HL-60/S4 treated with phorbol 12-myristate 13-acetate at 8.2 ng/mL for 4 days and 3 days (cell line): ENCODE results near the gene TNKS1BP1.

Experiments used
- in situ Hi-C: fragments of 300-500 bp; cut with MboI; formaldehyde crosslinking; loops from 2 replicates; pipeline ENCODE4 v1.15.0; 2022; ENCODE audit warnings: low sequenced_read_pairs

Gene TNKS1BP1

DNA sequence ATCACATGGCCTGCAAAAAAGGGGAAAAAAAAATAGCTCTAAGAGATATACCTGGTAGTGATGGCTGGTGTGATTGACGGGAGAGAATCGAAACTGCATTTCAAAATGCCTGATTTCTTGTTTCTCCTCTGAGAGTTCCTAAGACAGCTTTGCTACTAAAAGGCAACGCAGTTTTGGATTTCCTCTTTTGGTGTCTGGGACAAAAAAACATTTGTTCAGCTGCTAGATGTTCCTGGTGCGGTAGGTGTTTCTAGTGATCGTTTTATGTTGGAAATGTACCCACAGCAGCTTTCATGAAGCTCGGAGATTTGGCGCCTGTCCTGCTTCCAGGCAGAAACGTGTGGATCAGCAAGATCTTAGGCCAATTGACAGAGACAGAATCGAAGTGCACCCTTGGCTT lies 31.5 kb upstream of the TNKS1BP1 start:
- in situ Hi-C loops = no loop called here

DNA sequence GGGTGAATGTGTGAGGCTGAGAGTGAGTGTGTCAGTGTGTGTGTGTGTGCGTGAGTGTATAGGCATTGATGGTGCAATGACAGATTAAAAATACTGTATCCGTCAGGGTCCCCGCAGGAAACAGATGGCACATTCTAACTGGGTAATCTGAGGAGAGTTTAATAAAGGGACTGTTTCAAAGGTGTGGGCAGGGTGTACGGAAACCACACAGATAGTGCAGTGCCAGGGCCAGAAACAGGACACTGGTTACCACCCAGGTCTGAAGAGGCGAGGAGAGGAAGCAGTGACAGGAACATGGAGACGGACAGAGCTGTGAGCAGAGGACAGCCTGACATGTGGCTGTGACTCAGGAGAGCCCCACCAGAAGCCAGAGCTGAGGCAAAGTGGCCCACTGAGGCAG lies 29.9 kb upstream of the TNKS1BP1 start:
- in situ Hi-C loops = no loop called here

DNA sequence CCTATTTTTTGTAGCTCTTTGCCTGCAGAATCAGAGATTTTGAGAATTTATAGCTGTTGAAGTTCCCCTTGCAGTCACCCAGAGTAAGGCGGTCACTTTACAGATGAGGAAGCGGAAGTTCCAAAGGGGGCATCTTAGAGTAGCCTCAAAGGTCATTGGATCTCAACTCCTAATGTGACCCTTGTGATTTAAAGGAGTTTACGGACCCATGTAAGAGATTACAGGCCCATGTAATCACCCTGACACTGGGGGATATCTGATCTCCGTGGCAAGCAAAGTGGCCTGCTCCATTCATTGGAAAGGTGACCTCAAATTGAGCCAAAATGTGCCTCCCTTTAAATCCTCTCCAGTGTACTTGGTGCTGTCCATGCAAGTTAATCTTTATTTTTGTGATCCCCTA lies 29.1 kb upstream of the TNKS1BP1 start:
- in situ Hi-C loops = no loop called here

DNA sequence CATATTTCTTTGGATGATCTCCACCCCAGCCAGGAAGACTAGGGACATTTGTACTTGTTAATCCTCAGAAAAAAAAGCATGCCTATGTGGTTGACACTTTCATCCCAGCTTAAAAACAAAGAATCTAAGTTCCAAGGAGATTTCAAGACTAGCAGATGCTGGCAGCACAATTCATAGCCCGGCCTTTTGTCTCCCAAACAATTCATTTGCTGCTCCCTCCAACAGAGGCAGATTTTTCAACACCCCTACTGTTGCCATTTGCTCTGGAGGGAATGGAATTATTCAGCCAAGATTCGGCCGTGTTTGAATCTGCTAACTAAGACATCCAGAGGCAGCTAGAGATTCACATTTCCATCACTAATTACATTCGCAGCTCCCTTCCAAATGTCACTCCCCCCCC lies 28.7 kb upstream of the TNKS1BP1 start:
- in situ Hi-C loops = no loop called here

DNA sequence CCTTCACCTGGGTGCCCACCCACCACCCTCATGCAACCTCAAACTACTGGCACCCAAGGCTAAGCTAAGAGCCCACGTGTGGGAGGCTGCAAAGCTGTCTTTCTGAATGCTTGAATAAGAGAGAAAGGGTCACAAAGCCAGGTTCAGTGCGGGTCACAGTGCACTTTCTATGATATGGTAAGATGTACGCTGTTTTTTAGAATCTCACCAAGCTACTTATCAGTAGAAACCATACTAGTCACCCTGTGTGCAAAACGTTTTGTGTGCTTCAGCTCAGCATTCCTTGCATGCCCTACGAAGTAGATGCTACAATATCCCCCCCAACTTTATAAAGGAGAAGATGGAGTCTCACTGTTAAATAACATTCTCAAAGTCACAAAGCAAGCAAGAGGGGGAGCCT lies 28.3 kb upstream of the TNKS1BP1 start:
- in situ Hi-C loops = no loop called here

DNA sequence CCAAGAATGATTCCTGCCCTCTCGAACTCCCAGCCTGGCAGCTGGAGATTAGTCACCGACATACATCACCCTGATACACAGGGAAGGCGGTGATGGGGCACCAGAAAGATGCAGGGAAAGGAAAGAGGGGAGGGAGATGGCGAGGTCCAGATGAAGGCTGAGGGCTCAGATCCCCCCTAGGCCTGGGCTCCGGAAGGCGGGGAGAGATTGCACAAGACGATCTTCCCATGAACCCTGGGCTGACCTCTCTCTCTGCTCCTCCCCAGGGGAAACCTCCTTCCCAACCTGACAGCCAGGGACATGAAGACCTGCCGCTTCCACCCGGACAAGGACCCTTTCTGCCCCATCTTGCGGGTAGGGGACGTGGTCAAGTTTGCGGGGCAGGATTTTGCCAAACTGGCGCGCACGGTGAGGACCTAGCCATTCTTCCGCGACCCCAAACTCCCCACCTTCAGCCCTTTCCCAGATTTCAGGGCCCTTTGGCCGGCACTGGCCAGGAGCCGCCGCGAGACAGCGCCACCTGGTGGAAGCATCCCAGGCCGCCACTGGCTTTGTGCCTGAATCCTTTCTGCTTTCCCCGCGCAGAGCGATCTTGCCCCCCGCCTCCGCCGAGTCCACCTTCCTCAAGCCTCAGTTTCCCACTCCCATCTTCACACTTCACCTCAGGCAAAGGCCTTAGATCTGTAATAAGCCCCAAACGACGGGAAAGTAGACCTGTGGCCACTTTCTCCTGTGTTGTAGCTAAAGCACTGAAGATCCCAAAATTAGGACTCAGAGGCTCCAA lies 24.9 kb upstream of the TNKS1BP1 start:
- in situ Hi-C loops = loop anchor here (10.0 to 25.0 kb wide), 2 partner anchors 188 to 295 kb away; partner anchors contain the start of genes SMTNL1, TIMM10 and YPEL4

DNA sequence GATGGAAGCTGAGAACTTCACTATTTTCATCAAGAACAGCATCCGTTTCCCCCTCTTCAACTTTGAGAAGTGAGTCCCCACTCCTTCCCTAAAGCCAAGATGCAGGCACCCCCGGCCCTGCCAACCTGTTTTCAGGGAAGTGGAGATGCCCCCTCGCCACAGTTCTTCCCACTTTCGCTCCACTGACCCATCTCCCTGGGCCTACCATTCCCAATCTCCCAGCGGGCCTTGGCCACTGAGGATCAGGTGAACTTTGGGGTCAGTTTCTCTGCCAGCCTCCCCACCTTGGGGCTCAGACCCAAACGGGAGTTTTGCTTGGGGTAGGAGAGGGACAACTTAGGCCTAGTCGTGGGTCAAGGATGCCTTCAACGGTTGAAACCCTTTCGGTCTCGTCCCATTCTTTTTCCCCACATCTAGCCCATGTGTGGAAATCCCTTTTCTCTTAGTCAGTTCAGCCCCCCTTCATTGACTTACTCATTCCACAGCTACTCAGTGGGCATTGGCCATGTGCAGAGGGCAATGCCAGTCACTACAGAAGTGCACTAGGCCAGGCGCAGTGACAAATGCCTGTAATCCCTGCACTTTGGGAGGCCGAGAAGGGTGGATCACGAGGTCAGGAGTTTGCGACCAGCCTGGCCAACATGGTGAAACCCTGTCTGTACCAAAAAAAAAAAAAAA lies 24.0 kb upstream of the TNKS1BP1 start:
- in situ Hi-C loops = loop anchor here (10.0 to 25.0 kb wide), 2 partner anchors 189 to 296 kb away; partner anchors contain the start of genes SMTNL1, TIMM10 and YPEL4

DNA sequence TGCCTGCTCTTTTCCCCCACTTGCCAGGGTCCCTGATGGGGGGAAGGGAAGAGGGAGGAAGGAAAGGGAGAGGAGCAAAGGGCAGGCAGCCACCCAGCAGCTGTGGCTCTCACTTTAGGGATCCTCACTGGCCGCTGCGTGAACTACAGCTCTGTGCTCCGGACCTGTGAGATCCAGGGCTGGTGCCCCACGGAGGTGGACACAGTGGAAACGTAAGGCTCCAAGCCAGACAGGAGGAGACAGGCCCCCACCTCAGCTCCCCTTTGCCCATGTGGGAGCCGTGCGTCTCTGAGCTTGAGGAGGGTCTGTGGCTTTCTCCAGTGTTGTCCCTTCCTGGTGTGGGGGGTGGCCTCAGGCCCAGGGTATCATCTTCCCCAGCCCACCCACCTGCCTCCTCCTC lies 23.3 kb upstream of the TNKS1BP1 start:
- in situ Hi-C loops = loop anchor here (10.0 to 25.0 kb wide), 2 partner anchors 189 to 297 kb away; partner anchors contain the start of genes SMTNL1, TIMM10 and YPEL4

DNA sequence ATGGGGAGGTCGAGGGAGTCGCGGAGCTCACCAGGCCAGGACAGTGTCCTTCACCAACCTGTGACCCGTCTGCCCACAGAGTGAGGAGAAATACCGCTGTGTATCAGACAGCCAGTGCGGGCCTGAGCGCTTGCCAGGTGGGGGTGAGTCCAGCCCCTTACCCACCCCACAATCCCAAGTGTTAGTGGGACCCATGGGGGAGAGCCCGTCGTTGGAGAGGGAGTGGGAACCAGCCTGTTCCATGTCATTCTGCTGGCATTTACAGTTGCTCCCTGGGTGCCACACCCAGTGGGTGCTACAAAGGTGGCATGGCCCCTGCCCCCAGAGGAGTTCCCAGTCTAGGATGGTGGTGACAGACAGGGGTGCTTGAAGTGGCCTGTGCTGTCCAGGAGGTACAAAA lies 22.6 kb upstream of the TNKS1BP1 start:
- in situ Hi-C loops = loop anchor here (10.0 to 25.0 kb wide), 2 partner anchors 190 to 297 kb away; partner anchors contain the start of genes SMTNL1, TIMM10 and YPEL4

DNA sequence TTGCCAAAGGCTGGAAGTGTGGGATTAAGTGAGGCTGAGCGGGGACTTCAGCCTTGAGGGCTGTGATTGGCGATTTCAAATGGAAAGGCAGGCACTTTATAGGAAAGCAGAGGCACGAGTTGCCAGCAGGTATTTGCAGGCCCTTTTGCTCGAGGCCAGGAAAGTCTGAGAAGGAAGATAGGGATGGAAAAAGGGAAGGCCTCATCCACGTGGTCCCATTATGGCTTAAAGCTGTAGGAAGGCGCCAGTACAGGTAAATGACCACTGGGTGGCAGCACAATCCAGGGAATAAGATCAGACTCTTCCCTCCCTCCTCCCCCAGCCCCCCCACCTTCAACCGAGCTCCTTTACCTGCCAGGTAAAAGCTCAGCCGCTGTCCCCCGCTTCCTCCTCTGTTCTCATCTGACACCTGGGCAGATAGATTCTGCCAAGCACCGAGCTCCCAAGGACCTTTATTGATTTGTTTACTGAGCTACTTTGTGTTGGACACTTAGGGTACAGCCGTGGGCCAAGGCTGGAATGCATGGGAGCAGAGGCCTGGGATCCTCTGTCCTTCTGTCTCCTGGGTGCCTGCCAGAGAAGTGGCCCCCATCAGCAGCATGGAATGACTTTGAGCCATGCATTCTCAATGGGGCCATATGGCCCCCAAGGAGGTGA lies 20.9 kb upstream of the TNKS1BP1 start:
- in situ Hi-C loops = loop anchor here (10.0 to 25.0 kb wide), 2 partner anchors 192 to 299 kb away; partner anchors contain the start of genes SMTNL1, TIMM10 and YPEL4

DNA sequence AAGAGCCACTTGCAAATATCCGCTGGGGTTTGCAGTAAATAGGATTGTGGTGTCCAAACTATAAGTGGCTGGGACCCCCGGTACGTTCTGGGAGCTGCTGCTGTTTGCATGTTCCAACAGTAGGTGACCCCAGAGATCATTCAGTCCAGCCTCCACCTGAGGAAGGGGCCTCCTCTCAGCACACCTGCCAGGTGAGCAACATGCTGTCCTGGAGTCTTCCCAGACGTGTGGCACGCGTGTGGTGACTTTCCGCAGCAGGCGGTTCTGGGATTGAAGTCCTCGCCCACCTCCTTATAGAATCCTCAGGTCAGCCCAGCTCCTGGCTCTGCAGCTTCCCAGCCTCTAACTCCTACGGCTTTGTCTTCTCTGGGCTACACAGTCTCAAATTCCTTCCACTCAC lies 20.1 kb upstream of the TNKS1BP1 start:
- in situ Hi-C loops = loop anchor here (10.0 to 25.0 kb wide), 2 partner anchors 192 to 300 kb away; partner anchors contain the start of genes SMTNL1, TIMM10 and YPEL4

DNA sequence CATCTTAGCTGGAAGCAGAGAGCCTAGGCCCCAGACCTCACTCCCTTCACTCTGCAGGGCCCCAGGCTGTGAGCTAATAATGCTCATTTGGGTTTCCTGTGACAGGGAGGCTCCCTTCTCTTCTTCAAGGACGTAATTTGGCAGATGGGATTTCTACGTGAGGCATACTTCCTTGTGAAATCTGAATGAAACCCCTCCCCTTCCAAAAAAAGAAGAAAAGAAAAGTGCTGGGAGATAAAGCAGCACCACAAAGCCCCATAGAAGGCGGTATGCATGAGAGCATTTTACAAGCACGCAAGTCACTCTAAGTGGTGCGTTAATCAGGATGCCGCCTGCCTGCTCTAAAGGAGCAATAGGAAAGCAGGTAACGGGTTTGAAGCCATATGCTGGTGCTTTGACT lies 19.1 kb upstream of the TNKS1BP1 start:
- in situ Hi-C loops = loop anchor here (10.0 to 25.0 kb wide), 2 partner anchors 193 to 301 kb away; partner anchors contain the start of genes SMTNL1, TIMM10 and YPEL4

DNA sequence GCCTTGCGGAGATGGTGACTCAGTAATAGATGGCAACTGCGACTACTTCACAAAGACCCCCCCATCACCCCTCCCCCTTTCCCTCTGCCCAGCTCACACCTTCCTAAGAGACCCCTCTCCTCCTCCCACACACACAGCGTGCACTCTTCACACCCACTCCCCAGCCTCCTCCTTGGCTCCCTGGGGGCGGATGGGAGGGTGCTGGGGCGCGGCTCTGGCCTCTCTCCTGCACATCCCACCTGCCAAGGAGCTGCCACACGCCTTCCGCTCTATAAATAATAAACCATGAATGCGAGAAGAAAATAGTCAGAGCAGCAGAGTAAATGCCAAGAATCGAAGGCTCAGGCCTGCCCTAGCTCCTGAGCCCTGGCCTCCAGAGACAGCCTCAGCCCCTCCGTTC lies 17.9 kb upstream of the TNKS1BP1 start:
- in situ Hi-C loops = loop anchor here (10.0 to 25.0 kb wide), 2 partner anchors 195 to 302 kb away; partner anchors contain the start of genes SMTNL1, TIMM10 and YPEL4

DNA sequence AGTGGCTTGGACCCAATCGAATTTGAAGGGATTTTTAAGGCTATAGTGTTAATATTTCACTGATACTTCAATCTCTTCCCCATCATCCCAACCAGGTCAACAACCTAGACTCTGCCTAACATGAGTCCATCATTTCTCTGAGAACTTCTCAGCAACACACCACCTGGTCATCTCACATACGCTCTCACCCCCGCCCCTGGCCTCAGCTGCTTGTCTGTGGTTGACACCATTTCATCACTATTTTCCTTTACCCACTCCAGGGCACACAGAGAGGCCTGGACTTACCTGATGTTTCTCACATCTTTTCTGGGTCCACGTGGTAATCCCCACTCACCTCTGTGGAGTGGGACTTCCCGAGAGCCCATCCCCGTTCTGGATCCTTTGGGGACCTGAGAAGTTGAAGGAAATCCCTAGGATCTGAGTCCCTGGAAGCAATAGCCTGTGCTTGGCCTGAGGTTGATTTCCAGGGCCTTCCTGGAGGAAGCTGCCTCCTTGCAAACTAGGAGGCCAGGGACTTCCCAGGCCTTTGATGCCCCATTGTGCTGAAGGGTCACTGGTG lies 16.6 kb upstream of the TNKS1BP1 start:
- in situ Hi-C loops = loop anchor here (10.0 to 25.0 kb wide), 2 partner anchors 196 to 303 kb away; partner anchors contain the start of genes SMTNL1, TIMM10 and YPEL4

DNA sequence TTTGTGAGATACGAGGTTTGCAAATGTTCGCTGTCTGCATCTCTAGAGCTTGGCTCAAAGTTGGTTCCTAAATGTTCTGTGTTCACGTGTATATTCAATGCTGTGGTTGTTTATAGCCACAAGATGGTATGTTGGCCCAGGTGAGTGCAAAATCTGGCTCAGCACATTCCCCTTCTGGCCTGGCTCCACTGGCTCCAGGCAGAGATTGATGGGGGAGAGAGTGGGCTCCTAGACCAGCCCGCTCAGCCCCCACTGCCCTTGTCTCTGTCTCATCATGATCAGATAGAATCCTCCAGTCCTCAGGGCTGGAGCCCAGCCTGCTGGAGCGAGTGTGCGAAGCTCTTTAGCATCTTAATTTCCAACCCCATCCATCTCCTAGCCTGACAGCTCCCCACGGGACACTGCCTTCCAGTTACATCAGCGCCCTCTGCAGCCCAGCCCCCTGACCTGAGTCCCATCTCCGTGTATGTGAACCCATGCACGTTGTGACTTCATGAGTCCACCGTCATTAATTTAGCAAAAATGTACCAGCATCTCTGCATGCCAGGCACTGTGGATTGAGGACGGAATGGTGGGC lies 15.4 kb upstream of the TNKS1BP1 start:
- in situ Hi-C loops = loop anchor here (10.0 to 25.0 kb wide), 2 partner anchors 197 to 305 kb away; partner anchors contain the start of genes SMTNL1, TIMM10 and YPEL4

DNA sequence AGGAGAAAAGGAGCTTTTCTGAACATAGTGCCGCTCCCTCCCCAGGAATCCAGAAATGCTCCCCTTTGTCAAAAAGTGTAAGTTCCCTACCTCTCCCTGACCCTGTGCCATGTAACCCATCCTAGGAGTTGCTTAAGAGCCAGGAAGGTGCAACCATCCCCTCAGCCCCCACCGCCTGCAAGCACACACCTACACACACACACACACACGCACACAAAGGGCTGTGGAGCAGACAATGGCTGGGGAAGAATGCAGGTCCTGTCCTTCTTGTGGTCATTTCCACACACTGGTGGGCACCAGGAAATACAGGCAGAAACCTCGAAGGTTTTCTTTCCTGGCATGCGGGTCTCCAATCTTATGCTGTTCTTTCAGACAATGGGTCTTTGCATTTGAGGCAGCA lies 14.6 kb upstream of the TNKS1BP1 start:
- in situ Hi-C loops = loop anchor here (25.0 kb wide), 1 partner anchor 198 kb away; the partner anchor contains the start of genes SMTNL1 and TIMM10

DNA sequence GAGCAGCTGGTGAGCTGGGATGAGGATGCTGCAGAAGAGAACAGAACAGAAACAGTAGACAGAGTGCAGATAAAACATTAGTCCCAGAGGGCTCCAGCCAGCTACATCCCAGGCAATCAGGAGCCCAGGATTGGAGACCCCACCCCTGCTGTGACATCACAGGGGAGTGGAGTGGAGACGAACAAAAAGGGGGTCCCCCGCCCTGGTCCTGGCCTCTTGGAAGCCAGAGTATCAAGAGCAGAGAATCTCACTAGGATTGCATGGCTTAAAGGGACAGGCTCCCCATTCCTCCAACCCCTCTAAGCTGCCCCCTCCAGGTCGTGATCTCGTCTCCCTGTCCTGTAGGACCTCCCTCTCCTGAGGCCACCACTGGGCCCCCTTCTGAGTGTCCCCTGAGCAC lies 13.4 kb upstream of the TNKS1BP1 start, which contains the start of gene P2RX3:
Gene P2RX3, plus strand, starts transcription at position 211 of the 400 bp plus-strand sequence. CDS start 199 bp downstream, outside the sequence.
- in situ Hi-C loops = loop anchor here (25.0 kb wide), 1 partner anchor 199 kb away; the partner anchor contains the start of genes SMTNL1 and TIMM10

DNA sequence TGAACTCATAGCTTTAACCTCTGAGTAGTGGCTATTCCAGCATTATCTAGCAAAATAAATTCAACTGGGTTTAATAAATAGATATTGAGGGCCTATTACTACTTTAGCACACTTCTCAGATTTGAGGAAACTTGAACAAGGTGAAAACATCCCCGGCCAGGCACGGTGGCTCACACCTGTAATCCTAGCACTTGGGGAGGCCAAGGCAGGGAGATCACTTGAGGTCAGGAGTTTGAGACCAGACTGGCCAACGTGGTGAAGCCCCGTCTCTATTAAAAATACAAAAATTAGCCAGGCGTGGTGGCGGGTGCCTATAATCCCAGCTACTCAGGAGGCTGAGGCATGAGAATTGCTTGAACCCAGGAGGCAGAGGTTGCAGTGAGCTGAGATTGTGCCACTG lies 12.1 kb upstream of the TNKS1BP1 start:
- in situ Hi-C loops = loop anchor here (25.0 kb wide), 1 partner anchor 200 kb away; the partner anchor contains the start of genes SMTNL1 and TIMM10

DNA sequence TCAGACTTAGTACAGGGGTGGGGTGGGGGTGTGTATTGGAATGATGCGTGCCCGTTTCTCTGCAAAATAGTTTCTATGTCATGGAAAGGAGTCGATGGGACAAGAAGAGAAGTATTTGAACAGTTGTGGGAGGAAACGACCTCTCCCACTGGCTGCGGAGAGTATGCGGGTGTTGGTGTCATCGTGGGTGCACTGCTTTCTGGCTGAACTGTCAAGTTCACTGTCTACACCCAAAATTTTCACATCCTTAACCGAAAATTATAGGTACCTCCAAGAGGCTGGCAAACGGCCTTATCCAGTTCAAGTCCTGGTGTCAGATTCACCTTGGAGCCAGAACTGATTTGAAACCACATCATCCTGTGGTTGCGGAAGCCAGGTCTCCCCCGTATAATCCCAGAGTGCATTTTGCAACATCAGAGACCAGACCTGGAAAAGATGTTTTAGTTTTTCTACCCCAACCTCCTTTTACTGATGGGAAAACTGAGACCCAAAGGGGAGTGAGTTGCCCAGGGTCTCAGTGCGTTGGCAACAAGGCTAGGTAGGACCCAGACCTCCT lies 11.4 kb upstream of the TNKS1BP1 start:
- in situ Hi-C loops = loop anchor here (25.0 kb wide), 1 partner anchor 201 kb away; the partner anchor contains the start of genes SMTNL1 and TIMM10
